SK-MEL-5 (cell line): ENCODE results near the gene SLC35F3. TPM values are rescaled to one million over a fixed set of nuclear protein-coding genes. Genes with fewer than 3 reads are reported as not detected.
"Not testable (repeated sequence)": the region's sequence is repeated elsewhere in the genome, so short reads cannot be mapped to it uniquely, and the experiment has no call there.

ENCODE experiments used
- DNase-seq: peaks from one replicate; pipeline ENCODE4 v3.0.0-alpha.2; 2016; ENCODE audit warnings: low read depth, low spot score
- in situ Hi-C: cut with HindIII; loops from 2 replicates; pipeline ENCODE4 v1.10.0; 2016; ENCODE audit warnings: low sequenced_read_pairs, high pct_unique_total_duplicates, low pct_unique_long_range_greater_than_20kb
- small RNA-seq, 2 experiments: library from RNA; depleted of rRNA; stranded (forward); fragments of <200 nt; gene quantifications; one replicate each; pipeline ENCODE3, GENCODE V24; 2014
- total RNA-seq: library from RNA; depleted of rRNA; stranded (reverse); fragments of >200 nt; shearing (Covaris generic); gene quantifications from 2 replicates; pipeline ENCODE4 v1.2.3, GENCODE V29; 2014

SLC35F3 gene
- total RNA-seq, 1 experiment from 2014 or later: 0.03 TPM

GRCh38 chr1:234355782-234356510, 451.5 kb downstream of the SLC35F3 start:
- in situ Hi-C loops: no loop called here

GRCh38 chr1:234356615-234357269, 452.3 kb downstream of the SLC35F3 start:
- in situ Hi-C loops: not testable (repeated sequence)

More at GRCh38 chr1:234355782-234356510, 451.5 kb downstream of the SLC35F3 start:
- DNase-seq: no peak

GRCh38 chr1:234357831-234358230, 453.4 kb downstream of the SLC35F3 start:
- in situ Hi-C loops: no loop called here

More at GRCh38 chr1:234356615-234357269, 452.3 kb downstream of the SLC35F3 start:
- DNase-seq: peak; percentile 59

GRCh38 chr1:234361102-234361603, 456.7 kb downstream of the SLC35F3 start:
- in situ Hi-C loops: no loop called here
- no peak for DNase-seq

More at GRCh38 chr1:234357831-234358230, 453.4 kb downstream of the SLC35F3 start:
- no peak for DNase-seq

GRCh38 chr1:234362558-234362957, 458.1 kb downstream of the SLC35F3 start:
- DNase-seq: no peak
- in situ Hi-C loops: no loop called here

- DNase-seq: no peak
- in situ Hi-C loops: no loop called here
Measured at GRCh38 chr1:234368320-234369032, 464.0 kb downstream of the SLC35F3 start.

GRCh38 chr1:234369033-234369430, 464.6 kb downstream of the SLC35F3 start:
- in situ Hi-C loops: no loop called here

GRCh38 chr1:234369784-234370183, 465.3 kb downstream of the SLC35F3 start:
- in situ Hi-C loops: no loop called here
- DNase-seq: peak; percentile 53

More at GRCh38 chr1:234369033-234369430, 464.6 kb downstream of the SLC35F3 start:
- DNase-seq: no peak

GRCh38 chr1:234371414-234371813, 466.9 kb downstream of the SLC35F3 start:
- in situ Hi-C loops: no loop called here
- no peak for DNase-seq

GRCh38 chr1:234372011-234372757, 467.7 kb downstream of the SLC35F3 start:
- no peak for DNase-seq
- in situ Hi-C loops: no loop called here

- DNase-seq: peak; percentile 98
- in situ Hi-C loops: no loop called here
Measured at GRCh38 chr1:234373064-234373958, 468.8 kb downstream of the SLC35F3 start, which contains the start of gene COA6. Gene COA6 (plus strand): TSS chr1:234373456. CDS start chr1:234373467, 11 bp downstream.

- no peak for DNase-seq
- in situ Hi-C loops: no loop called here
Measured at GRCh38 chr1:234373959-234374254, 469.4 kb downstream of the SLC35F3 start.

Small RNA genes lying within 50 kb of the gene (small RNA-seq; reads per million reads assigned to genes)
- gene MIR4671: 0 to 0.14 reads per million in 2 experiments
